Neural progenitor cell (in vitro differentiated cells): ENCODE measurements around the gene LYVE1. TPM values are rescaled to one million over a fixed set of nuclear protein-coding genes. Genes with fewer than 3 reads are reported as not detected.

Experiments
- DNase-seq: peaks from one replicate; pipeline ENCODE4 v3.0.0-alpha.2; 2016; ENCODE audit warnings: low spot score
- H2AFZ ChIP-seq: fragments of 200-600 bp; sonication (generic); replicated peaks from 2 replicates; pipeline ENCODE4 v1.6.1; 2016; ENCODE audit warnings: antibody characterized with exemption
- H3F3A ChIP-seq: fragments of 200-600 bp; sonication (generic); 2 replicates; pipeline ENCODE4 v1.6.1; 2016; ENCODE audit warnings: antibody characterized with exemption, low read depth
- H3K27ac ChIP-seq: fragments of 200-600 bp; sonication (generic); 2 replicates; pipeline ENCODE4 v1.5.1; 2016; ENCODE audit warnings: mild to moderate bottlenecking
- H3K27me3 ChIP-seq: fragments of 200-600 bp; sonication (generic); 2 replicates; pipeline ENCODE4 v1.6.1; 2016; ENCODE audit warnings: mild to moderate bottlenecking, moderate library complexity
- H3K36me3 ChIP-seq: fragments of 200-600 bp; sonication (generic); 2 replicates; pipeline ENCODE4 v1.5.1; 2016
- H3K4me1 ChIP-seq: fragments of 200-600 bp; sonication (generic); 2 replicates; pipeline ENCODE4 v1.6.1; 2016; ENCODE audit warnings: mixed run types
- H3K4me2 ChIP-seq: fragments of 200-600 bp; sonication (generic); 2 replicates; pipeline ENCODE4 v1.6.1; 2016
- H3K4me3 ChIP-seq: fragments of 200-600 bp; sonication (generic); 2 replicates; pipeline ENCODE4 v1.5.1; 2016
- H3K79me2 ChIP-seq: fragments of 200-600 bp; sonication (generic); 2 replicates; pipeline ENCODE4 v1.6.1; 2016; ENCODE audit warnings: low read depth
- H3K9ac ChIP-seq: fragments of 200-600 bp; sonication (generic); 2 replicates; pipeline ENCODE4 v1.6.1; 2016
- H3K9me3 ChIP-seq: fragments of 200-600 bp; sonication (generic); 2 replicates; pipeline ENCODE4 v1.5.1; 2016; ENCODE audit warnings: low read depth
- H4K20me1 ChIP-seq: fragments of 200-600 bp; sonication (generic); 2 replicates; pipeline ENCODE4 v1.6.1; 2016; ENCODE audit warnings: low read depth
- H3K27ac Mint-ChIP-seq: 3 replicates; pipeline ENCODE4 v1.8.0; 2021; ENCODE audit warnings: mixed read lengths
- H3K27me3 Mint-ChIP-seq: 2 replicates; pipeline ENCODE4 v1.8.0; 2022; ENCODE audit warnings: low read depth, mild to moderate bottlenecking, inconsistent platforms, moderate library complexity, mixed read lengths; ENCODE audit not compliant: insufficient read depth
- H3K36me3 Mint-ChIP-seq: 3 replicates; pipeline ENCODE4 v1.8.0; 2021; ENCODE audit warnings: mixed read lengths
- H3K4me1 Mint-ChIP-seq: 3 replicates; pipeline ENCODE4 v1.8.0; 2021; ENCODE audit warnings: mixed read lengths
- H3K4me3 Mint-ChIP-seq: 3 replicates; pipeline ENCODE4 v1.8.0; 2021; ENCODE audit warnings: mild to moderate bottlenecking, moderate library complexity, mixed read lengths
- H3K9me3 Mint-ChIP-seq: 3 replicates; pipeline ENCODE4 v1.8.0; 2020; ENCODE audit warnings: mixed read lengths
- EZH2 ChIP-seq: fragments of 200-600 bp; sonication (generic); IDR thresholded peaks from 2 replicates; pipeline ENCODE4 v1.6.1; 2017; ENCODE audit warnings: antibody characterized with exemption, mild to moderate bottlenecking, moderate library complexity
- EZH2phosphoT487 ChIP-seq: fragments of 200-600 bp; sonication (generic); IDR thresholded peaks from 2 replicates; pipeline ENCODE4 v1.6.1; 2017; ENCODE audit warnings: antibody characterized with exemption
- total RNA-seq: library from RNA; depleted of rRNA; stranded (reverse); fragments of >200 nt; gene quantifications from 2 replicates; pipeline ENCODE4 v1.2.3, GENCODE V29; 2015; ENCODE audit warnings: low replicate concordance
- TF ChIP-seq, protein P1 (sequence below): fragments of 200-600 bp; sonication (generic); IDR thresholded peaks from 2 replicates; pipeline ENCODE4 v1.5.1; 2017; ENCODE audit warnings: antibody characterized with exemption, mild to moderate bottlenecking

LYVE1 gene
- total RNA-seq, 1 donor from 2014 or later: 0.51 TPM

DNA sequence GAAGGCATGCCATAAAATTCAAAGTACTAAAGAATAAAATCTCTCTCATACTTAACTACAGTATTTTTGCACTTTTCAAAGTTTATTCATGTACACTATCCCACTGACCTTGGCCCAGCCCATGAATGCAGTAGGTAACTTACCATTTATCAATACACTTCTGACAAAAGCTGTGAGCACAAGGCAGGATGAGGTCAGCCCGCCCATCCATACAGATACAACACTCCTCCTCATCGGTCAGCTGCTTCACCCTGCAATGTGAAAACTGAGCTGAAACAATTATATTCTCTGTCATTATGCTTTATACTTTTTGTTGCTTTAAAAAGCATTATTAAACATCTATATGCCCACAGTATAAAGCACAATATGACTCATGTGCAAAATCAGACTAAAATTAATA is 49.6 kb downstream of the LYVE1 start:
- H3K9me3 Mint-ChIP-seq: no peaks in the 10 kb centered on the region
- Histone ChIP-seq H4K20me1 (no peaks in the 10 kb centered on the region), H3K9me3 (no peaks in the 10 kb centered on the region), H3K27me3 (no peaks in the 10 kb centered on the region), H3K9ac (no peak overlapping the region), H3K4me3 (no peak overlapping the region), H3K27ac (no peak overlapping the region), H3F3A (no peaks in the 10 kb centered on the region), H3K36me3 (no peaks in the 10 kb centered on the region), H3K4me1 (no peaks in the 10 kb centered on the region), H3K4me2 (no peak overlapping the region), H2AFZ (no peak overlapping the region), H3K79me2 (no peaks in the 10 kb centered on the region)
- H3K4me1 Mint-ChIP-seq: no peaks in the 10 kb centered on the region
- H3K27me3 Mint-ChIP-seq: no peaks in the 10 kb centered on the region
- no peak overlapping the region for H3K4me3 Mint-ChIP-seq
- no peak for TF ChIP-seq EZH2
- TF ChIP-seq, protein P1, sequence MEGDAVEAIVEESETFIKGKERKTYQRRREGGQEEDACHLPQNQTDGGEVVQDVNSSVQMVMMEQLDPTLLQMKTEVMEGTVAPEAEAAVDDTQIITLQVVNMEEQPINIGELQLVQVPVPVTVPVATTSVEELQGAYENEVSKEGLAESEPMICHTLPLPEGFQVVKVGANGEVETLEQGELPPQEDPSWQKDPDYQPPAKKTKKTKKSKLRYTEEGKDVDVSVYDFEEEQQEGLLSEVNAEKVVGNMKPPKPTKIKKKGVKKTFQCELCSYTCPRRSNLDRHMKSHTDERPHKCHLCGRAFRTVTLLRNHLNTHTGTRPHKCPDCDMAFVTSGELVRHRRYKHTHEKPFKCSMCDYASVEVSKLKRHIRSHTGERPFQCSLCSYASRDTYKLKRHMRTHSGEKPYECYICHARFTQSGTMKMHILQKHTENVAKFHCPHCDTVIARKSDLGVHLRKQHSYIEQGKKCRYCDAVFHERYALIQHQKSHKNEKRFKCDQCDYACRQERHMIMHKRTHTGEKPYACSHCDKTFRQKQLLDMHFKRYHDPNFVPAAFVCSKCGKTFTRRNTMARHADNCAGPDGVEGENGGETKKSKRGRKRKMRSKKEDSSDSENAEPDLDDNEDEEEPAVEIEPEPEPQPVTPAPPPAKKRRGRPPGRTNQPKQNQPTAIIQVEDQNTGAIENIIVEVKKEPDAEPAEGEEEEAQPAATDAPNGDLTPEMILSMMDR: no peak
- TF ChIP-seq EZH2phosphoT487: no peak
- DNase-seq: no peak
- H3K27ac Mint-ChIP-seq: no peak overlapping the region
- H3K36me3 Mint-ChIP-seq: peaks cover 6% of the 10 kb centered on the region

DNA sequence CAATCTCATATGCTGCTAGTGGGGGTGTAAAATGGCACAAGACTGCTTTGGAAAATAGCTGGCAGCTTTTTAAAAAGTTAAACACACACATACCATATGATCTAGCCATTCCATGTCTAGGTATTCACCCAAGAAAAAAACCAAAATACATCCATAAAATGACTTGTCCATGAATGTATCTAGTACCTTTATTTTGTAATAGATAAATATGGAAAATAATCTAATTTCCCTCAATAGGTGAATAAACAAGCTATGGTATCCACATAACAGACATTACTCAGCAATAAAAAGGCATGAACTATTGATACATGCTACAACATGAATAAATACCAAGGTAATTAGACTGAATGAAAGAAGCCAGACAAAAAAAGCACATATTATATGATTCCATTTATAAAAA is 50.3 kb downstream of the LYVE1 start:
- Histone ChIP-seq H3K4me1 (no peaks in the 10 kb centered on the region), H3K4me3 (no peak overlapping the region), H4K20me1 (no peaks in the 10 kb centered on the region), H3K4me2 (no peak overlapping the region), H3K27ac (no peak overlapping the region), H3F3A (no peaks in the 10 kb centered on the region), H3K9ac (no peak overlapping the region), H3K9me3 (no peaks in the 10 kb centered on the region), H3K36me3 (no peaks in the 10 kb centered on the region), H3K27me3 (no peaks in the 10 kb centered on the region), H3K79me2 (no peaks in the 10 kb centered on the region), H2AFZ (no peak overlapping the region)
- Mint-ChIP-seq H3K27ac (no peak overlapping the region), H3K36me3 (peaks cover 4% of the 10 kb centered on the region), H3K9me3 (no peaks in the 10 kb centered on the region), H3K4me3 (no peak overlapping the region), H3K4me1 (no peaks in the 10 kb centered on the region), H3K27me3 (no peaks in the 10 kb centered on the region)
- no peak for DNase-seq
- TF ChIP-seq EZH2 (no peak), EZH2phosphoT487 (no peak)
- TF ChIP-seq, protein P1: no peak

DNA sequence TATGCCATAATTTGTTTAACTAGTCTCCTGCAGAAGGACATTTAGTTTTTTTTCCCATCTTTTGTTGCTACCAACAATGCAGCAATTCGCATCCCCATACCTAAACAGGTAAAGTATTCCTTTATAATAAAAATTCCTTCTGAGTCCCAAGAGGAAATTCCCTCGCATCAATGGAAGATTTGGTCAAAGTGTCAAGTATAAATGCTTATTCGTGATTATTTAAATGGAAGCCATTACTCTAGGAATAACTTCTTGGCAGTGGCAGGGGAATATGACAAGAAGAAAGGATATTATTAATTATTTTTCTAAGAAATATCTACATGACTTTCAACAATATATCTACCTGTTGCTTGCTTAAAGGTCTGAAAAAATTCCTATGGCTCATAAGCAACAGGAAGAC is 53.0 kb downstream of the LYVE1 start:
- H3K27me3 ChIP-seq: no peaks in the 10 kb centered on the region
- no peak overlapping the region for H3K4me2 ChIP-seq
- no peaks in the 10 kb centered on the region for H3K36me3 ChIP-seq
- Mint-ChIP-seq H3K27me3 (no peaks in the 10 kb centered on the region), H3K36me3 (peaks cover 4% of the 10 kb centered on the region), H3K9me3 (no peaks in the 10 kb centered on the region), H3K27ac (no peak overlapping the region), H3K4me1 (peaks cover 18% of the 10 kb centered on the region), H3K4me3 (no peak overlapping the region)
- no peak overlapping the region for H3K27ac ChIP-seq
- no peaks in the 10 kb centered on the region for H3K4me1 ChIP-seq
- H3F3A ChIP-seq: peaks cover 16% of the 10 kb centered on the region
- no peak overlapping the region for H3K4me3 ChIP-seq
- no peaks in the 10 kb centered on the region for H3K9me3 ChIP-seq
- no peak overlapping the region for H3K9ac ChIP-seq
- DNase-seq: no peak
- TF ChIP-seq, protein P1: no peak
- H2AFZ ChIP-seq: no peak overlapping the region
- H4K20me1 ChIP-seq: peaks cover 18% of the 10 kb centered on the region
- H3K79me2 ChIP-seq: no peaks in the 10 kb centered on the region

DNA sequence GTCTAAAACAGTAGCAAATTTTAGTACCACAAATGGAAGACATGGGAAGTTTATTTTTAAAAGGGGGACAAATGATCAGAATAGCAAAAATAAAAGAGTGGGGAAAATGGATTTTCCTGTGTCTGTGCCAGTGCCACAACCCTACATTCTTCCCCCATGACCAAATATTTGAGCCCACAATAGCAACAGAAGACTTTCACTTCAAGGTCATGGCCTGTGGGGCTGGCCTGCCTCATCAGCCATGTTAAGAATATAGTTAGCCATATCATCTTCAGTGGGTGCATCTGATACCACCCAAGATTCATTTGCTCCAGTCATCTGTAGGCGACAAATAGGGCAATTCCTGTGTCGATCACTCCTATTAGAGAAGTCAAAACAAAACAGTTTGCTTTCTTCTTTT is 53.8 kb downstream of the LYVE1 start:
- no peaks in the 10 kb centered on the region for H3K79me2 ChIP-seq
- no peaks in the 10 kb centered on the region for H3K9me3 ChIP-seq
- no peak overlapping the region for H3K27ac Mint-ChIP-seq
- H3K4me1 Mint-ChIP-seq: peaks cover 18% of the 10 kb centered on the region
- H3K4me3 Mint-ChIP-seq: no peak overlapping the region
- H3K4me2 ChIP-seq: no peak overlapping the region
- no peaks in the 10 kb centered on the region for H3K4me1 ChIP-seq
- H3K27ac ChIP-seq: no peak overlapping the region
- TF ChIP-seq, protein P1: no peak
- TF ChIP-seq EZH2phosphoT487: no peak
- TF ChIP-seq EZH2: no peak
- H3K36me3 Mint-ChIP-seq: peaks cover 4% of the 10 kb centered on the region
- peaks cover 18% of the 10 kb centered on the region for H4K20me1 ChIP-seq
- H3K27me3 Mint-ChIP-seq: no peaks in the 10 kb centered on the region
- H3K9ac ChIP-seq: no peak overlapping the region
- no peaks in the 10 kb centered on the region for H3K9me3 Mint-ChIP-seq
- peaks cover 16% of the 10 kb centered on the region for H3F3A ChIP-seq
- H3K36me3 ChIP-seq: no peaks in the 10 kb centered on the region
- H3K27me3 ChIP-seq: no peaks in the 10 kb centered on the region
- no peak overlapping the region for H2AFZ ChIP-seq
- no peak overlapping the region for H3K4me3 ChIP-seq
- DNase-seq: no peak
